Mesenchymal stem cell (in vitro differentiated cells and primary cell): Measurements from ENCODE around the gene RBFOX2.
"Not testable (repeated sequence)": the region's sequence is repeated elsewhere in the genome, so short reads cannot be mapped to it uniquely, and the experiment has no call there.

Experiments used
- DNase-seq: peaks from one replicate; pipeline ENCODE4 v3.0.0-alpha.2; 2013
- H2AFZ ChIP-seq: one replicate; pipeline ENCODE4 v1.6.1; 2013; ENCODE audit warnings: low read depth, mild to moderate bottlenecking, control low read depth, inconsistent platforms, low read length, moderate library complexity
- H2AK5ac ChIP-seq: 2 replicates; pipeline ENCODE4 v1.6.1; 2013; ENCODE audit warnings: low read length, moderate library complexity, mild to moderate bottlenecking, inconsistent platforms; ENCODE audit not compliant: severe bottlenecking
- H2BK120ac ChIP-seq: one replicate; pipeline ENCODE4 v1.6.1; 2013; ENCODE audit warnings: low read depth, mild to moderate bottlenecking, inconsistent platforms, low read length, moderate library complexity
- H2BK12ac ChIP-seq, 2 experiments: one replicate each; pipeline ENCODE4 v1.6.1; 2013; ENCODE audit warnings: inconsistent platforms in 2 of 2, low read length in 2 of 2, mild to moderate bottlenecking in 2 of 2, moderate library complexity in 2 of 2, control low read depth in 1 of 2
- H2BK15ac ChIP-seq: one replicate; pipeline ENCODE4 v1.6.1; 2013; ENCODE audit warnings: mild to moderate bottlenecking, low read depth, inconsistent platforms; ENCODE audit not compliant: poor library complexity, severe bottlenecking
- H2BK5ac ChIP-seq: 2 replicates; pipeline ENCODE4 v1.6.1; 2013; ENCODE audit warnings: low read depth, mild to moderate bottlenecking, low read length, control low read depth, inconsistent platforms; ENCODE audit not compliant: poor library complexity, severe bottlenecking
- H3K14ac ChIP-seq, 2 experiments: one replicate each; pipeline ENCODE4 v1.6.1; 2013; ENCODE audit warnings: inconsistent platforms in 2 of 2, low read length in 2 of 2, control low read depth in 1 of 2, mild to moderate bottlenecking in 1 of 2, moderate library complexity in 1 of 2
- H3K18ac ChIP-seq, 2 experiments: one replicate each; pipeline ENCODE4 v1.6.1; 2013; ENCODE audit warnings: inconsistent platforms in 2 of 2, low read length in 2 of 2, control low read depth in 1 of 2, low read depth in 1 of 2, mild to moderate bottlenecking in 1 of 2
- H3K23ac ChIP-seq, 2 experiments: one replicate each; pipeline ENCODE4 v1.6.1; 2013; ENCODE audit warnings: inconsistent platforms in 2 of 2, low read length in 2 of 2, mild to moderate bottlenecking in 2 of 2, moderate library complexity in 2 of 2, control low read depth in 1 of 2
- H3K27ac ChIP-seq: 2 replicates; pipeline ENCODE4 v1.5.1; 2013; ENCODE audit warnings: mild to moderate bottlenecking, moderate library complexity, low read length, control low read depth, inconsistent platforms; ENCODE audit not compliant: poor library complexity, severe bottlenecking
- H3K27me3 ChIP-seq, 2 experiments: 2 replicates each; pipeline versions ENCODE4 v1.6.1 to v1.7.0; 2013; ENCODE audit warnings: low read length in 2 of 2, mild to moderate bottlenecking in 2 of 2, moderate library complexity in 2 of 2, control low read depth in 1 of 2, inconsistent platforms in 1 of 2; ENCODE audit not compliant: control insufficient read depth in 1 of 2, insufficient read depth in 1 of 2
- H3K36me3 ChIP-seq, 2 experiments: 2 replicates each; pipeline versions ENCODE4 v1.6.1 to v1.7.0; 2013; ENCODE audit warnings: low read length in 2 of 2, control low read depth in 1 of 2, inconsistent platforms in 1 of 2, low read depth in 1 of 2, mild to moderate bottlenecking in 1 of 2; ENCODE audit not compliant: insufficient read depth in 2 of 2, control insufficient read depth in 1 of 2
- H3K4ac ChIP-seq, 2 experiments: one replicate each; pipeline ENCODE4 v1.6.1; 2013; ENCODE audit warnings: inconsistent platforms in 2 of 2, low read length in 2 of 2, mild to moderate bottlenecking in 2 of 2, moderate library complexity in 2 of 2, control low read depth in 1 of 2, low read depth in 1 of 2
- H3K4me1 ChIP-seq: 2 replicates; pipeline ENCODE4 v1.6.1; 2013; ENCODE audit warnings: low read depth, low read length, control low read depth; ENCODE audit not compliant: control insufficient read depth, insufficient read depth
- H3K4me2 ChIP-seq: 2 replicates; pipeline ENCODE4 v1.6.1; 2013; ENCODE audit warnings: low read length, mild to moderate bottlenecking, inconsistent platforms; ENCODE audit not compliant: poor library complexity, severe bottlenecking
- H3K4me3 ChIP-seq, 2 experiments: 2 replicates each; pipeline versions ENCODE4 v1.5.1 to v1.7.0; 2013; ENCODE audit warnings: low read length in 2 of 2, mild to moderate bottlenecking in 2 of 2, control low read depth in 1 of 2, low read depth in 1 of 2; ENCODE audit not compliant: insufficient read depth in 1 of 2
- H3K79me1 ChIP-seq: replicated peaks from 2 replicates; pipeline ENCODE4 v1.6.1; 2013; ENCODE audit warnings: mild to moderate bottlenecking, control low read depth, low read length, inconsistent platforms; ENCODE audit not compliant: poor library complexity, severe bottlenecking
- H3K9ac ChIP-seq: 2 replicates; pipeline ENCODE4 v1.7.0; 2013; ENCODE audit warnings: mild to moderate bottlenecking, low read length, moderate library complexity
- H3K9me3 ChIP-seq: 2 replicates; pipeline ENCODE4 v1.7.0; 2013; ENCODE audit warnings: mild to moderate bottlenecking, low read length; ENCODE audit not compliant: control insufficient read depth
- H4K8ac ChIP-seq: one replicate; pipeline ENCODE4 v1.6.1; 2013; ENCODE audit warnings: inconsistent platforms, mild to moderate bottlenecking, low read length, moderate library complexity
- H4K91ac ChIP-seq: one replicate; pipeline ENCODE4 v1.6.1; 2013; ENCODE audit warnings: mild to moderate bottlenecking, low read length, inconsistent platforms
- WGBS: methylation state at CpG from one replicate; pipeline ENCODE4 v1.1.7; 2013; ENCODE audit warnings: mixed read lengths; 5-methylcytosine and 5-hydroxymethylcytosine counted together

RBFOX2 gene

DNA sequence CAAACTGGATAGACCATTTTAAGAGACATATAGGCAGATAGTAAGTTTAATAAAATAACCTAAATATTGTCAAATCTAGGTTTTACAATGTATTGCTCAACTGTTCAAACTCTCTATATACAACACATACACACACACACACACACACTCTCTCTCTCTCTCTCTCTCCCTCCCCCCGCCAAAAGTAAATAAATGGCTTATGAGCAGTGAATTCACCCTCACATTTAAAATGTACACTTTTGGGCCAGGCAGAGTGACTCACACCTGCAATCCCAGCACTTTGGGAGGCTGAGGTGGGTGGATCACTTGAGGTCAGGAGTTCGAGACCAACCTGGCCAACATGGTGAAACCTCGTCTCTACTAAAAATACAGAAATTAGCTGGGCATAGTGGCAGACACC, 227.3 kb downstream of the RBFOX2 start:
- not testable (repeated sequence) for H2AK5ac ChIP-seq, H3K4me2 ChIP-seq, H3K9me3 ChIP-seq, H3K4me3 ChIP-seq, H2AFZ ChIP-seq, H2BK12ac ChIP-seq, H3K27ac ChIP-seq, H4K8ac ChIP-seq, H3K14ac ChIP-seq, H3K27me3 ChIP-seq, H4K91ac ChIP-seq, H2BK5ac ChIP-seq, H3K4me1 ChIP-seq, H2BK15ac ChIP-seq, H3K9ac ChIP-seq, H3K23ac ChIP-seq, H3K4ac ChIP-seq, DNase-seq, H3K18ac ChIP-seq, H2BK120ac ChIP-seq
- Histone ChIP-seq H3K36me3 (peaks cover 6 to 25% of the 10 kb centered on the region in 2 experiments), H3K79me1 (peaks cover 11% of the 10 kb centered on the region)
- WGBS = 93% methylated on average over 3 of the region's 3 CpGs

DNA sequence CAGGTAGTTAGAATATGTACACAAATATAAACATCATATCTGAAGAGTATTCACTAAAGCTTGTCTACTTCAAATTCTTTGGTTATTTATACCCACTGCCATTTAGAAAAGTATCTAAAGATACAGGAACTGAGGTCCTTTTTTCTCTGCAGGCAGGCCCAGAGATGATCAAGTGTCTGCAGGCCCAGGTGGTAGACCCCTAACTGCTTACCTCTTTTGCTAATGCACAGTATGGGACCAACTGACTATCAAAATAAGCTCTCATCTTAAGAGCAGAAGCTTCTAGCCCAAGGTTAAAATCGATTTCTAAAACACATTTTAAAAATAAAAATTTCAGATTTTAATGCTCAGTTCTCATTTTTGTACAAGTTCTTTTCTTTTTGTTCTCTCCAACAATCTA, 229.5 kb downstream of the RBFOX2 start:
- peaks cover 6 to 7% of the 10 kb centered on the region in 2 experiments for H3K36me3 ChIP-seq
- H3K9ac ChIP-seq = no peak overlapping the region
- DNase-seq = no peak
- no peak overlapping the region for H2BK120ac ChIP-seq
- no peaks in the 10 kb centered on the region for H3K9me3 ChIP-seq
- no peak overlapping the region for H2AK5ac ChIP-seq
- H3K4me3 ChIP-seq = no peak overlapping the region
- no peak overlapping the region for H3K14ac ChIP-seq
- no peak overlapping the region for H2BK15ac ChIP-seq
- peaks cover 1% of the 10 kb centered on the region for H3K4me1 ChIP-seq
- no peaks in the 10 kb centered on the region for H3K27me3 ChIP-seq
- H3K79me1 ChIP-seq = peaks cover 7% of the 10 kb centered on the region
- no peak overlapping the region for H4K91ac ChIP-seq
- H2BK12ac ChIP-seq = no peak overlapping the region
- H3K4me2 ChIP-seq = no peak overlapping the region
- H3K27ac ChIP-seq = no peak overlapping the region
- 100% methylated on average over 1 of the region's 1 CpG for WGBS
- H4K8ac ChIP-seq = no peak overlapping the region
- no peak overlapping the region for H3K23ac ChIP-seq
- H3K4ac ChIP-seq = no peak overlapping the region
- H2BK5ac ChIP-seq = no peak overlapping the region
- no peak overlapping the region for H3K18ac ChIP-seq
- no peak overlapping the region for H2AFZ ChIP-seq

DNA sequence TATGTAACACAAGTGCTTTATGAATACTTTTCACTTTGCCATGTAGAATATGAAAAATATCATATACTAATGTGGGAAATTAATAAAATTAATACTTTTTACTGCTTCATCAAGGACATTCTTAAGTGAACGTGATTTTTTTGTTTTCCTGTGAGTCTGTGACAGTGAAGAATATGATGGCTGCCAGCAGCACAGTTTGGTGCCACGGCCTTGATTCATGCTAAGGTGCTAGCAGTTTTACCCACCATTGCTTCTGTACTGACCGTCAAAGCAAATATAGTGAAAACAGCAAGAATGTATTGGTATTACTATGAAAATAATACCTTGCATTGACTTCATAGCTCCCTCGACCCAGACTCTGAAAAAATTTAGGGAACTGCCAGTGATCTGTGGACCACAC, 231.2 kb downstream of the RBFOX2 start:
- Histone ChIP-seq H3K36me3 (peaks cover 0 to 4% of the 10 kb centered on the region in 2 experiments), H3K14ac (no peak overlapping the region), H2BK15ac (no peak overlapping the region), H3K9me3 (no peaks in the 10 kb centered on the region), H3K4me2 (no peak overlapping the region), H3K27ac (no peak overlapping the region), H3K18ac (no peak overlapping the region), H3K4me1 (peaks cover 1% of the 10 kb centered on the region), H3K27me3 (no peaks in the 10 kb centered on the region), H3K4ac (no peak overlapping the region), H3K79me1 (peaks cover 5% of the 10 kb centered on the region), H4K8ac (no peak overlapping the region), H4K91ac (no peak overlapping the region), H2BK5ac (no peak overlapping the region), H2BK120ac (no peak overlapping the region), H2AFZ (no peak overlapping the region), H3K23ac (no peak overlapping the region), H3K4me3 (no peak overlapping the region), H2AK5ac (no peak overlapping the region), H3K9ac (no peak overlapping the region), H2BK12ac (no peak overlapping the region)
- 100% methylated on average over 3 of the region's 4 CpGs for WGBS
- DNase-seq = no peak

DNA sequence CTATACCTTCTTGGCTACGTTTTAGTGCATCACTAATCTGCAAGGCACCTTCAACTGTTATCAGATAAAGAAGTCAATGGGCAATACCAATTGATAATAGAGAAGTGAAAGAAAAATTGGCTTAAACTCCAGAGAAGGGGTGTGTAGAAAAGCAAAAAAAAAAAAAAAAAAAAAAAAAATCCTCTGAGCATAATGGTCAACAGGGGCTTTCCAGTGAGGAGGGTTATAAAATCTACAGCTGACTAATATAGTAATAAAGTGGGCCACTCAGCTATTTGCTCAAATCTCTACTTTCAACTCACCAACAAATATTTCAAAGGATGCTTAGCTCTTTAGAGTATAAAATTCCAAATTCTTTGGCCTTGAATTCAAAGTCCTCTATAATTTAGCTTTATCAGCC, 233.1 kb downstream of the RBFOX2 start:
- H2BK5ac ChIP-seq = no peak overlapping the region
- no peaks in the 10 kb centered on the region for H3K9me3 ChIP-seq
- DNase-seq = no peak
- H3K18ac ChIP-seq = no peak overlapping the region
- no peak overlapping the region for H3K14ac ChIP-seq
- H2AFZ ChIP-seq = no peak overlapping the region
- H2AK5ac ChIP-seq = no peak overlapping the region
- H3K27me3 ChIP-seq = no peaks in the 10 kb centered on the region
- H4K91ac ChIP-seq = no peak overlapping the region
- no peak overlapping the region for H3K9ac ChIP-seq
- H3K23ac ChIP-seq = no peak overlapping the region
- H3K27ac ChIP-seq = no peak overlapping the region
- H2BK15ac ChIP-seq = no peak overlapping the region
- no peak overlapping the region for H3K4me3 ChIP-seq
- no peak overlapping the region for H3K4ac ChIP-seq
- 100% methylated on average over 1 of the region's 1 CpG for WGBS
- no peak overlapping the region for H3K4me2 ChIP-seq
- peaks cover 0 to 7% of the 10 kb centered on the region in 2 experiments for H3K36me3 ChIP-seq
- H4K8ac ChIP-seq = no peak overlapping the region
- no peak overlapping the region for H2BK12ac ChIP-seq
- H2BK120ac ChIP-seq = no peak overlapping the region
- peaks cover 6% of the 10 kb centered on the region for H3K79me1 ChIP-seq
- H3K4me1 ChIP-seq = peaks cover 1% of the 10 kb centered on the region
